DMS 273 (cell line): ENCODE results near the gene MYL4.
"Not testable (repeated sequence)": the region's sequence is repeated elsewhere in the genome, so short reads cannot be mapped to it uniquely, and the experiment has no call there.

Experiments used
- DNase-seq: peaks from one replicate; lab custom pipeline; 2025; ENCODE audit not compliant: unreplicated experiment; lab: John Stamatoyannopoulos, UW

MYL4 gene

DNA sequence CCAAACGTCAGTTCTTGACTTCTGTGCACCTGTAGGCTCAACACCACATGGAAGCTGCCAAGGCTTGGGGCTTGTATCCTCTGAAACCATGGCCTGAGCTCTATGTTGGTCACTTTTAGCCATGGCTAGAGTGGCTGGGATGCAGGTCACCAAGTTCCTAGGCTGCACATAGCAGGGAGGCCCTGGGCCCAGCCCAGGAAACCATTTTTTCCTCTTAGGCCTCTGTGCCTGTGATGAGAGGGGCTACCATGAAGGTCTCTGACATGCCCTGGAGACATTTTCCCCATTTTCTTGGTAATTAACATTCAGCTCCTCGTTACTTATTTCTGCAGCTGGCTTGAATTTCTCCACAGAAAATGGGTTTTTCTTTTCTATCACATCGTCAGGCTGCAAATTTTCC is 59.8 kb downstream of the MYL4 start:
- not testable (repeated sequence) for DNase-seq

DNA sequence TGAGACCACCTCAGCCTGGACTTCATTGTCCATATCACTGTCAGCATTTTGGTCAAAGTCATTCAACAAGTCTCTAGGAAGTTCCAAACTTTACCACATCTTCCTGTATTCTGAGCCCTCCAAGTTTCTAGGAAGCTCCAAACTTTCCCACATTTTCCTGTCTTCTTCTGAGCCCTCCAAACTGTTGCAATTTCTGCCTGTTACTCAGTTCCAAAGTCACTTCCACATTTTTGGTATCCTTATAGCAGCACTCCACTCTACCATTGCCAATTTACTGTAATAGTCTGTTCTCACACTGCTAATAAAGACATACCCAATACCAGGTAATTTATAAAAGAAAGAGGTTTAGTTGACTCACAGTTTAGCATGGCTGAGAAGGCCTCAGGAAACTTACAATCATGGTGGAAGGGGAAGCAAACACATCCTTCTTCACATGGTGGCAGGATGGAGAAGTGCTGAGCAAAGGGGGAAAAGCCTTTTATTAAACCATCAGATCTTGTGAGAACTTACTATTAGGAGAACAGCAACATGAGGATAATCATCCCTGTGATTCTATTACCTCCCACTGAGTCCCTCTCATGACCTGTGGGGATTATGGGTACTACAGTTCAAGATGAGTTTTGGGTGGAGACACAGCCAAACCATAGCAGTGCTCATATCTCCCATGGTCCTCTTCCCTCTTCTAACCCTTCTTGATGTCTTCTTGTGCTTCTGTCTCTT is 60.6 kb downstream of the MYL4 start:
- not testable (repeated sequence) for DNase-seq

DNA sequence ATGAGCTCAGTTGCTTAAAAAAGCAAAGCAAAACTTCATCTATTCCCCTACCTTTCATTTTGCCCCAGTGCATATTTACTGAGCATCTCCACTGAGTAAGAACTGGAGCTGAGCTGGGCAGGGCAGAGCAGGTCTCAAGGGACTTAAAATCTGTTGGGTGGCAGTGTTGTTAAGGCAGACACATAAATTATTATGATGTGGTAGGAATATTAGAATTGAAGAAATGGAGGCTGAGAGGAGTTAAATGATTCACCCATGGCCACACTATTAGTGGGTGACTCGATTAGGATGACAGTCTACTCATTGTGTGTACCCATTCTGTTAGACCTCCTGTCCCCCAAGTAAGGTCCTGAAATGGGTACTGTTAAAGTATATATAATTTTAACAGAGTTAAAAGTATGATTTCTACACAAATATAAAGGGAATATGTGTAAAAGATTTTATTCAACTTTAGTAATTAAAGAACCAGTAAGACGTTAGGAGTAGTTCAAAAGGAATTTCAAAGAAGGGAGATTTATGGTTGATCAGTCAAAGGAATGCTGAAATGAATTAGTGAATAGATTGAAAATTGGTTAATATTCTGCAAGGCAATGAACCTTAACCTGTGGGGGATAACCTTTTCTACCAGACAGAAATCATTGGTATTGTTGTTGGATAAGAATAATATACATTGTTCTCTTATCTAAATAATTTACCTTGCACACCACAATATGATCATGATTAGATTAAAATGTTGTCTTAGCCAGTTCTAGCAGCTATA is 62.0 kb downstream of the MYL4 start:
- DNase-seq, result no peak

DNA sequence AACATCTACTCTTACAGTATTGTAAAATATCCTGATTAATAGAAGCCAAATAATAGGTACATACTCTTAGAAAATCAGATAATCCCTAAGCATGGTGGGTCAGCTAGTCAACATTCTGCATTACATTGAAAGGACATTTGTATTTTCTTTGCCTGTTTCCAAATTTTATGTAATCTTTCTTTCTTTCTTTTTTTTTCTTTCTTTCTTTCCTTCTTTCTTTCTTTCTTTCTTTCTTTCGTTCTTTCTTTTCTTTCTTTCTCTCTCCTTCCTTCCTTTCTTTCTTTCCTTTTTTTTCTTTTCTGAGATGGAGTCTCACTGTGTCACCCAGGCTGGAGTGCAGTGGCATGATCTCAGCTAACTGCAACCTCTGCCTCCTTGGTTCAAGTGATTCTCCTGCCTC is 63.3 kb downstream of the MYL4 start:
- no peak for DNase-seq

DNA sequence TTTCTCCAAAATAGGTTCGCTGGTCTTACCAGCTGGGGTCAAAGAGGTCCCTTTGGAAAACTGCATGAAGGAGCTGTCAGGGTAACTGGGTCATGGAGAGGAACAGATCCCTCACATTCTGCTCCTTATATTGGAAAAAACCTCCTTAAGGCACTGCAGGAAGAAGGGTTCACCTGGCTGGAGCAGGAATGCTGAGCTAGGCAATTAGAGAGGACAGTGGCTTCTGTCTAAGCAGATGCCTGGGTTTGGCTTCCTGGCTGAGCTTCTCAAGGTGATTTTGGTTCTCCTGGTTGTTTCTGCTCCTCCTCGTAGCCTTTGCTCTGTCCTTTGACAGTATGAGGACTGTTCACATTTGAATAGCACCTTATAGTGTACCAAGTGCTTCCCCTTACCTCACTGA is 64.1 kb downstream of the MYL4 start:
- DNase-seq, result no peak
